Thyroid gland (tissue), 4 donors: ENCODE measurements around the gene GUCY1B1. TPM values are rescaled to one million over a fixed set of nuclear protein-coding genes. Genes with fewer than 3 reads are reported as not detected.

Experiments
- DNase-seq, 2 donors: peaks; one replicate each; pipeline ENCODE4 v3.0.0-alpha.2; 2019
- H3K27ac ChIP-seq, 3 donors: fragments of 200-600 bp; sonication (generic); 1 replicate in 2 of 3; 2 replicates in 1 of 3; pipeline ENCODE4 v1.5.1; 2016 to 2019; ENCODE audit warnings: mild to moderate bottlenecking in 1 of 3, moderate library complexity in 1 of 3
- H3K27me3 ChIP-seq: fragments of 200-600 bp; sonication (generic); one replicate; pipeline ENCODE4 v1.5.1; 2019
- H3K36me3 ChIP-seq, 2 donors: fragments of 200-600 bp; sonication (generic); one replicate each; pipeline ENCODE4 v1.5.1; 2016 to 2019
- H3K4me1 ChIP-seq, 2 donors: fragments of 200-600 bp; sonication (generic); one replicate each; pipeline ENCODE4 v1.5.1; 2017 to 2019
- H3K4me3 ChIP-seq, 3 donors: fragments of 200-600 bp; sonication (generic); replicated peaks in 1 of 3; 1 replicate in 2 of 3; 2 replicates in 1 of 3; pipeline ENCODE4 v1.5.1; 2016; ENCODE audit warnings: mild to moderate bottlenecking in 1 of 3
- H3K9me3 ChIP-seq: fragments of 200-600 bp; sonication (generic); one replicate; pipeline ENCODE4 v1.5.1; 2017
- CTCF ChIP-seq, 6 experiments: fragments of 200-600 bp in 3 of 6; fragments of 450-650 bp in 3 of 6; sonication (generic) in 3 of 6; IDR thresholded peaks; one replicate each; pipeline ENCODE4 v1.5.1; 2016 to 2019; ENCODE audit warnings: antibody characterized with exemption in 6 of 6, mild to moderate bottlenecking in 2 of 6, inconsistent platforms in 1 of 6, moderate library complexity in 1 of 6
- POLR2A ChIP-seq, 2 donors: fragments of 450-650 bp; IDR thresholded peaks; one replicate each; pipeline ENCODE4 v1.6.1; 2017; ENCODE audit warnings: antibody characterized with exemption in 2 of 2, mild to moderate bottlenecking in 2 of 2, moderate library complexity in 1 of 2
- WGBS, 2 donors: methylation state at CpG; one replicate each; pipeline ENCODE4 v1.1.5; 2017; 5-methylcytosine and 5-hydroxymethylcytosine counted together
- intact Hi-C: fragments of 100-400 bp; cut with DNase I; formaldehyde crosslinking; loops from one replicate; pipeline ENCODE4 v1.15.1; 2023
- total RNA-seq, 4 donors: library from RNA; depleted of rRNA; stranded (reverse); fragments of >200 nt; gene quantifications; one replicate each; pipeline ENCODE4 v1.2.3, GENCODE V29; 2016

GUCY1B1 gene
- 10 to 100 TPM in 1 of 4 donors, 1 to 10 TPM in 3; 5.0 to 11.3 (median 7.3) TPM for total RNA-seq

- H3K9me3 ChIP-seq: no peaks in the 10 kb centered on the region
- TF ChIP-seq POLR2A (IDR thresholded peaks at IDR 0.05) (peak in 1 of 2 donors; percentile 46), CTCF (IDR thresholded peaks at IDR 0.05) (peak in 5 of 6 experiments; percentile 17 to 54 (median 32))
- intact Hi-C loops: no loop called here
Measured at GRCh38 chr4:155758481-155759371, at the start of gene GUCY1B1. TSS of gene GUCY1B1 (plus strand) at chr4:155759021. CDS start at chr4:155759141, 120 bp downstream.

GRCh38 chr4:155709918-155710317 is 48.9 kb upstream of the GUCY1B1 start:
- no peaks in the 10 kb centered on the region for H3K36me3 ChIP-seq
- no peak for DNase-seq
- no peak for TF ChIP-seq POLR2A (IDR thresholded peaks at IDR 0.05)
- no peaks in the 10 kb centered on the region for H3K27me3 ChIP-seq
- H3K9me3 ChIP-seq: no peaks in the 10 kb centered on the region
- no peak overlapping the region for H3K4me3 ChIP-seq
- H3K4me1 ChIP-seq: peaks cover 16 to 26% of the 10 kb centered on the region in 2 donors
- no peak overlapping the region for H3K27ac ChIP-seq
- intact Hi-C loops: no loop called here
- WGBS, 2 donors: 59 to 68% methylated on average over 4 of the region's 4 CpGs

More at GRCh38 chr4:155758481-155759371, at the start of gene GUCY1B1:
- peak; percentile 87 to 90 for DNase-seq
- peak within 1 kb of the TSS; percentile 27 to 88 (median 80) for H3K27ac ChIP-seq
- H3K4me3 ChIP-seq: peak within 1 kb of the TSS; percentile 49 to 65 (median 54)
- H3K27me3 ChIP-seq: no peaks in the 10 kb centered on the region
- H3K4me1 ChIP-seq: peaks cover 0 to 16% of the 10 kb centered on the region in 2 donors
- WGBS, 2 donors: 24 to 30% methylated on average over 17 to 18 of the region's 51 CpGs
- no peaks in the 10 kb centered on the region for H3K36me3 ChIP-seq

- Histone ChIP-seq H3K27ac (no peak overlapping the region), H3K27me3 (no peaks in the 10 kb centered on the region), H3K4me1 (peaks cover 2 to 13% of the 10 kb centered on the region in 2 donors), H3K36me3 (no peaks in the 10 kb centered on the region), H3K4me3 (no peak overlapping the region), H3K9me3 (no peaks in the 10 kb centered on the region)
- WGBS, 2 donors: 84 to 90% methylated on average over 1 of the region's 1 CpG
- no peak for DNase-seq
- intact Hi-C loops: no loop called here
- TF ChIP-seq POLR2A (IDR thresholded peaks at IDR 0.05) (no peak), CTCF (IDR thresholded peaks at IDR 0.05) (no peak)
Measured at GRCh38 chr4:155711556-155711955, 47.3 kb upstream of the GUCY1B1 start.

GRCh38 chr4:155712846-155713245 is 46.0 kb upstream of the GUCY1B1 start:
- no peak overlapping the region for H3K4me3 ChIP-seq
- no peak for TF ChIP-seq POLR2A (IDR thresholded peaks at IDR 0.05)
- TF ChIP-seq CTCF (IDR thresholded peaks at IDR 0.05): no peak
- H3K4me1 ChIP-seq: peaks cover 0 to 7% of the 10 kb centered on the region in 2 donors
- 88 to 93% methylated on average over 3 of the region's 3 CpGs for WGBS, 2 donors
- H3K36me3 ChIP-seq: no peaks in the 10 kb centered on the region
- H3K27me3 ChIP-seq: no peaks in the 10 kb centered on the region
- no peaks in the 10 kb centered on the region for H3K9me3 ChIP-seq
- intact Hi-C loops: no loop called here
- no peak overlapping the region for H3K27ac ChIP-seq
- DNase-seq: no peak

- WGBS, 2 donors: 58 to 77% methylated on average over 1 of the region's 1 CpG
- H3K36me3 ChIP-seq: no peaks in the 10 kb centered on the region
- TF ChIP-seq POLR2A (IDR thresholded peaks at IDR 0.05): no peak
- TF ChIP-seq CTCF (IDR thresholded peaks at IDR 0.05): no peak
- H3K4me3 ChIP-seq: no peak overlapping the region
- no peaks in the 10 kb centered on the region for H3K27me3 ChIP-seq
- no peak for DNase-seq
- H3K4me1 ChIP-seq: peaks cover 0 to 7% of the 10 kb centered on the region in 2 donors
- intact Hi-C loops: no loop called here
- H3K27ac ChIP-seq: no peak overlapping the region
- no peaks in the 10 kb centered on the region for H3K9me3 ChIP-seq
Measured at GRCh38 chr4:155713911-155714310, 44.9 kb upstream of the GUCY1B1 start.
